Activated naive CD8-positive, alpha-beta T cell treated with anti-CD3 and anti-CD28 coated beads, Interleukin-2, amount 50 U/mL, for 24 hours (primary cell): ENCODE data around the gene INAVA.

Experiments used
- ATAC-seq: fragments of 150-1000 bp; cut with Tn5 transposase; one replicate; pipeline ENCODE4 v1.10.0; 2021
- DNase-seq: peaks from one replicate; pipeline ENCODE4 v3.0.0; 2021
- H3K27ac Mint-ChIP-seq: one replicate; pipeline ENCODE4 v1.8.0; 2021; ENCODE audit warnings: mild to moderate bottlenecking, mixed read lengths
- H3K27me3 Mint-ChIP-seq: one replicate; pipeline ENCODE4 v1.8.0; 2021; ENCODE audit warnings: mixed read lengths
- H3K36me3 Mint-ChIP-seq: one replicate; pipeline ENCODE4 v1.8.0; 2021; ENCODE audit warnings: low read depth, mixed read lengths
- H3K4me1 Mint-ChIP-seq: one replicate; pipeline ENCODE4 v1.8.0; 2021; ENCODE audit warnings: mixed read lengths
- H3K4me3 Mint-ChIP-seq: one replicate; pipeline ENCODE4 v1.8.0; 2021; ENCODE audit warnings: mild to moderate bottlenecking, moderate library complexity, mixed read lengths
- H3K9me3 Mint-ChIP-seq: one replicate; pipeline ENCODE4 v1.8.0; 2021; ENCODE audit warnings: mixed read lengths

INAVA gene, protein sequence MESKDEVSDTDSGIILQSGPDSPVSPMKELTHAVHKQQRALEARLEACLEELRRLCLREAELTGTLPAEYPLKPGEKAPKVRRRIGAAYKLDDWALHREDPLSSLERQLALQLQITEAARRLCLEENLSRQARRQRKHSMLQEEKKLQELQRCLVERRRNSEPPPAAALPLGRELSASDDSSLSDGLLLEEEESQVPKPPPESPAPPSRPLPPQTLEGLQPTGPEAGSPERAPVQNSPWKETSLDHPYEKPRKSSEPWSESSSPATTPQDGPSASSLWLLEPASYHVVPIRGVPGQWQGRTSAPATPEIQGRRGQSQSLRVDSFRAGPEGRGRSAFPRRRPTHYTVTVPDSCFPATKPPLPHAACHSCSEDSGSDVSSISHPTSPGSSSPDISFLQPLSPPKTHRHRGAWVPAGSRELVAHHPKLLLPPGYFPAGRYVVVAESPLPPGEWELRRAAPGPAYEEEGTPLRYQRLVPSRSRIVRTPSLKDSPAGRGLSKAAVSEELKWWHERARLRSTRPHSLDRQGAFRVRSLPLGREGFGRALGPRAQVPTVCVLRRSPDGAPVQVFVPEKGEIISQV

GRCh38 chr1:200894712-200895442 is at the start of gene INAVA:
TSS of gene INAVA (plus strand) at chr1:200894900. CDS start at chr1:200898401, 3,501 bp downstream.
- H3K27me3 Mint-ChIP-seq, result peaks cover 49% of the 10 kb centered on the region
- H3K36me3 Mint-ChIP-seq, result no peaks in the 10 kb centered on the region
- no peak for ATAC-seq
- DNase-seq, result no peak
- no peak within 1 kb of the TSS for H3K27ac Mint-ChIP-seq
- no peak within 1 kb of the TSS for H3K4me3 Mint-ChIP-seq
- no peaks in the 10 kb centered on the region for H3K9me3 Mint-ChIP-seq
- H3K4me1 Mint-ChIP-seq, result peaks cover 22% of the 10 kb centered on the region

DNA sequence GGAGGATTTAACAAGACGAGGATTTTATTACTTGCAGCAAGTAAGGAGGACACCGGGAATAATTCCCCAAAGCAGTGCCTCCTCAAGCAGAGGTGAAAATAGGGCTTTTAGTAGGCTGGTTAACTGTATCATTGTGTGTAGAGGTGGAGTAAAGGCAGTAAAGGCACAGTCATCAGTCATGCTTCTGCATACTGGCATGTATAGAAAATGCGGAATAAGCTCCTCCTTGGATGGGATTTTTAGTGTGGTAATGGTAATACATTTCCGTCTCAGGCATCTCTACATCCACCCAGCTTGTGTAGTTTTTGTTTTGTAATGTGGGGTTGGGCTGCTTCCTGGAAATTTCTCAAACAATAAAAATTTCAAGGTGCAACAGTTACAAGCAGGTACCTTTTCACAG is 49.3 kb upstream of the INAVA start:
- no peaks in the 10 kb centered on the region for H3K4me1 Mint-ChIP-seq
- no peaks in the 10 kb centered on the region for H3K9me3 Mint-ChIP-seq

DNA sequence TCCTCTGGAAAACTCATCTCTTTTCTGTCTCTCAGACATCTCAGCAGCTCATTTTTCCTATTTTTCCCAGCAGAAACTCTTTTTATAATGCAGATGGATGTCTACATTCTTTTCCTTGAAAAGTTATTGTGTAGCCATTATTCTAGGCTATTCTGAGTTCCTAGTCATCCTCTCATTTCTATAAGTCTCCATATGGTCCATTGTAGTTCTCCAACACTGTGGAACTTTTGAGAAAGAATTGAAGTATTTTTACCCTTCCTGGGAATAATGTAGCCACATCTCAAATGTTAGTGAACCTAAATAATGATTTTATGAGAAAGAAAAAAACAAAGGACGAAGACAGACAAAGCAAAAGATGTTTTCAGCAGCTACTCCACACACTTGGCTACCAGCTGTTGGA is 48.3 kb upstream of the INAVA start:
- Mint-ChIP-seq H3K9me3 (no peaks in the 10 kb centered on the region), H3K27me3 (no peaks in the 10 kb centered on the region), H3K27ac (no peak overlapping the region), H3K4me1 (no peaks in the 10 kb centered on the region), H3K36me3 (peaks cover 5% of the 10 kb centered on the region), H3K4me3 (no peak overlapping the region)
- ATAC-seq, result no peak
- DNase-seq, result no peak

More for the DNA sequence above, 49.3 kb upstream of the INAVA start:
- ATAC-seq (no peak), DNase-seq (no peak)
- H3K4me3 Mint-ChIP-seq, result no peak overlapping the region
- H3K27ac Mint-ChIP-seq, result no peak overlapping the region
- H3K36me3 Mint-ChIP-seq, result peaks cover 5% of the 10 kb centered on the region
- H3K27me3 Mint-ChIP-seq, result no peaks in the 10 kb centered on the region

DNA sequence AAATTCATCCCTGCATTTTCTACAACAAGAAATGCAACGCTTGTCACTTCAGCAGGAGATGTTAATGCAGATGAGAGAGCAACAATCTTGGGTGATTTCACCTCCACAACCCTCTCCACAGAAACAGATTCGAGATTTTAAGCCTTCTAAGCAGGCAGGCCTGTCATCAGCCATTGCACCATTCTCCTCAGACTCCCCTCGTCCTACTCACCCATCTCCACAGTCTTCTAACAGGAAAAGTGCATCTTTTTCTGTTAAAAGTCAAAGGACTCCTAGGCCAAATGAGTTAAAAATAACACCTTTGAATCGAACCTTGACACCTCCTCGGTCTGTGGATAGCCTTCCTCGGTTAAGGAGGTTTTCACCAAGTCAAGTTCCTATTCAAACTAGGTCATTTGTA is 45.3 kb upstream of the INAVA start:
- no peak for DNase-seq
- H3K27me3 Mint-ChIP-seq, result no peaks in the 10 kb centered on the region
- no peaks in the 10 kb centered on the region for H3K9me3 Mint-ChIP-seq
- no peak for ATAC-seq
- peaks cover 9% of the 10 kb centered on the region for H3K36me3 Mint-ChIP-seq
- no peak overlapping the region for H3K27ac Mint-ChIP-seq
- H3K4me1 Mint-ChIP-seq, result no peaks in the 10 kb centered on the region
- H3K4me3 Mint-ChIP-seq, result no peak overlapping the region

DNA sequence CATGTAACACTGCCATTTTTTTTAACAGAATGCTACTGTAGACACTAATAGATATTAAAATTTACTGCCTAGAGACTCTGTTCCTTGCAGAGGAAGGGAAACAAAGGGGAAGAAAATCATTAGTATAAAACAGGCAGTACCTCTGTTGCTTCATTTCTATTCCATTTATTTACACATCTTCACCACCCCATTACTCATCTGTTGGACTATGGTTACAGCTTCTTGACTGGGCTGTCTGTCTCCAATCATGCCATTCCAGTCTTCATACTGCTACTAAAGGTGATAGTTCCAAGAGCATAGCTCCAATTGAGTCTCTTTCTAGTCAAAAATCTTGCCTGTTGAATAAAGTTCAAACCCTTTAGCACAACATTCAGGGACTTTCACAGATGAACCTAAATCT is 44.1 kb upstream of the INAVA start:
- no peak for ATAC-seq

DNA sequence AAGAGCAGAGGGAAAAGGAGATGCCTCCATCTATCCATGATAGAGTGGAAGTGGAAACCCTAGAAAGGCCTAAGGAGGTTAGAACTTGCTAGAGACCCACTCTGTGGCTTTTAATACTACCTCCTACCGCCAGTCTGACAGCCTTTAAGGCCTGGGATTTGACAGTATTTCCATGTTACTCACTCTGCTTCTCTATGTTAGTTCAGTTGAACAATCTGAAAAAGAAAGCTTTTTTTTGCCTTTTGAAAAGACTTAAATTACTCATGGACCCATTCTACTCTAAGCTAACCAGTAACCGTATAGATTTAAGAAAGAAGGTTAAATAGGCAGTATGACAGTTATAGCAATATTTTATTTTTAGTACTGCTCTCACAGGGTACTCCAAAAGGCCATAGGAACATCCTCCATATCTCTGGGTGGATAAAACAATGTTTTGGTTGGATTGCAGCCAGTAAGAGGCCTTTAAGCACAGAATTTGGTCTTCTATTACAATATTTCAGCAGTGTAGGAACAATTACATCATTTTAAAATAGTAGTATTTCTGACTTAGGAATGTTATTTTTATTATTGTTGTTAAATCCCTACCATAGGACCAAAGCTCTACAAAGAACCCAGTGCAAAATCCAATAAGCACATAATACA is 37.9 kb upstream of the INAVA start:
- Mint-ChIP-seq H3K27me3 (no peaks in the 10 kb centered on the region), H3K4me1 (peaks cover 5% of the 10 kb centered on the region), H3K27ac (no peak overlapping the region), H3K4me3 (no peak overlapping the region), H3K36me3 (peaks cover 4% of the 10 kb centered on the region), H3K9me3 (no peaks in the 10 kb centered on the region)
- peak; percentile 28 for ATAC-seq
- DNase-seq, result no peak

More for the DNA sequence above, 44.1 kb upstream of the INAVA start:
- Mint-ChIP-seq H3K4me1 (no peaks in the 10 kb centered on the region), H3K27ac (no peak overlapping the region), H3K27me3 (no peaks in the 10 kb centered on the region), H3K9me3 (no peaks in the 10 kb centered on the region), H3K4me3 (no peak overlapping the region), H3K36me3 (peaks cover 9% of the 10 kb centered on the region)
- DNase-seq, result no peak

- Mint-ChIP-seq H3K9me3 (no peaks in the 10 kb centered on the region), H3K36me3 (peaks cover 4% of the 10 kb centered on the region), H3K4me3 (no peak overlapping the region), H3K4me1 (peaks cover 15% of the 10 kb centered on the region), H3K27ac (no peak overlapping the region), H3K27me3 (no peaks in the 10 kb centered on the region)
- ATAC-seq, result no peak
- DNase-seq, result no peak
Measured at GRCh38 chr1:200857804-200858203, 36.9 kb upstream of the INAVA start.

- Mint-ChIP-seq H3K9me3 (no peaks in the 10 kb centered on the region), H3K27me3 (no peaks in the 10 kb centered on the region), H3K4me3 (no peak overlapping the region), H3K27ac (peak overlapping the region; percentile 58), H3K36me3 (no peaks in the 10 kb centered on the region), H3K4me1 (peaks cover 38% of the 10 kb centered on the region)
- ATAC-seq (no peak), DNase-seq (no peak)
Measured at GRCh38 chr1:200861937-200862647, 32.6 kb upstream of the INAVA start.

DNA sequence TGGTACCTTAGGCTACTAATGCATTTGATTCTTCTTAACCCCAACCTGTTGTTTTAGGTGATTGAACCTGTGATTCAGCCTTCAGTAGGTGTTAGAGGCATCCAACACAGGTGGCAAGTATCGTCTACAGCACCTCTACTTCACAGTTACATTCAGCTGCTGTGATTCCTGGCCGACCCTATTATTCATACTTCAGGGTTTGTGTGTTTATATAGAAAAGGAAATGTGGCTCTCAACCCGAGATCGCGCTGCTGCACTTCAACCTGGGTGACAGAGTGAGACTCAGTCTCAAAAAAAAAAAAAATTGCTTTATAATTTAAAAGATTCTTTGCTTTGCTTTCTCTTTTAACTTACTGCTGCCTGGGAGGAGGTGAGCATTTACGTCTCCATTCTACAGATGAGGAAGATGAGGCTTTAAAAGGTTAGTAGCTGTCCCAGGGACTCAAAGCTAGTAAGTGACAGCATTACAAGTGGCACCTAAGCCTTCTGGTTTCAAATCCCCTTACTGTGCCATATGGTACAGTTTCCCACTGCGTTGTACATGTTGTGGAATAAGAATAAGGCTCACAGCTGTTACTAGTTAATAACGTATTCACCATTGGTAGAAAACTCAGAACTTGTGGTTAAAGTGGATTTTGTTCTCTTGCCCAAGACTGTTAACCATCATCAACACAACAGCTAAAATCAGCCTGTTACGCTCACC is 31.8 kb upstream of the INAVA start:
- no peak for DNase-seq
- H3K36me3 Mint-ChIP-seq, result no peaks in the 10 kb centered on the region

DNA sequence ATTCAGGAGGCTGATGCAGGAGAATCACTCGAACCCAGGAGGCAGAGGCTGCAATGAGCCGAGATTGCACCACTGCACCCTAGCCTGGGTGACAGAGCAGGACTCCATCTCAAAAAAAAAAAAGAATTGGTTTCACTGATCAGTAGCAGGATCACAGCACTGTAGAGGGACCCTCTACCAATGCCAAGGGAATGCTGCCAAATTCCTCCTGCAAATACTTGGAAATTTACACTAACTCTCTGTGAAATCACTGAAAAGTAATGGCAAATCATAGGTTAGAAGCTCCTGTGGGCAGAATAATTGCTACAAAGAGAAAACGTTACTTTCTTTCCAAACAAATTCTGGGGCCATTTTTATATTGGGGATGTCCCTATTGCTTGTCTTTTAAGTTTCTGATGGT is 28.6 kb upstream of the INAVA start:
- Mint-ChIP-seq H3K9me3 (no peaks in the 10 kb centered on the region), H3K36me3 (no peaks in the 10 kb centered on the region), H3K4me3 (no peak overlapping the region), H3K27ac (no peak overlapping the region), H3K27me3 (peaks cover 20% of the 10 kb centered on the region), H3K4me1 (peaks cover 54% of the 10 kb centered on the region)
- ATAC-seq (no peak), DNase-seq (no peak)

More for the DNA sequence above, 31.8 kb upstream of the INAVA start:
- peaks cover 6% of the 10 kb centered on the region for H3K27me3 Mint-ChIP-seq
- ATAC-seq, result no peak
- H3K4me1 Mint-ChIP-seq, result peaks cover 44% of the 10 kb centered on the region
- H3K9me3 Mint-ChIP-seq, result no peaks in the 10 kb centered on the region
- H3K4me3 Mint-ChIP-seq, result no peak overlapping the region
- H3K27ac Mint-ChIP-seq, result no peak overlapping the region

- Mint-ChIP-seq H3K4me1 (peaks cover 54% of the 10 kb centered on the region), H3K27me3 (peaks cover 25% of the 10 kb centered on the region), H3K27ac (no peak overlapping the region), H3K9me3 (no peaks in the 10 kb centered on the region), H3K4me3 (no peak overlapping the region), H3K36me3 (no peaks in the 10 kb centered on the region)
- ATAC-seq (peak; percentile 95), DNase-seq (peak; percentile 67)
Measured at GRCh38 chr1:200866521-200866920, 28.2 kb upstream of the INAVA start.

DNA sequence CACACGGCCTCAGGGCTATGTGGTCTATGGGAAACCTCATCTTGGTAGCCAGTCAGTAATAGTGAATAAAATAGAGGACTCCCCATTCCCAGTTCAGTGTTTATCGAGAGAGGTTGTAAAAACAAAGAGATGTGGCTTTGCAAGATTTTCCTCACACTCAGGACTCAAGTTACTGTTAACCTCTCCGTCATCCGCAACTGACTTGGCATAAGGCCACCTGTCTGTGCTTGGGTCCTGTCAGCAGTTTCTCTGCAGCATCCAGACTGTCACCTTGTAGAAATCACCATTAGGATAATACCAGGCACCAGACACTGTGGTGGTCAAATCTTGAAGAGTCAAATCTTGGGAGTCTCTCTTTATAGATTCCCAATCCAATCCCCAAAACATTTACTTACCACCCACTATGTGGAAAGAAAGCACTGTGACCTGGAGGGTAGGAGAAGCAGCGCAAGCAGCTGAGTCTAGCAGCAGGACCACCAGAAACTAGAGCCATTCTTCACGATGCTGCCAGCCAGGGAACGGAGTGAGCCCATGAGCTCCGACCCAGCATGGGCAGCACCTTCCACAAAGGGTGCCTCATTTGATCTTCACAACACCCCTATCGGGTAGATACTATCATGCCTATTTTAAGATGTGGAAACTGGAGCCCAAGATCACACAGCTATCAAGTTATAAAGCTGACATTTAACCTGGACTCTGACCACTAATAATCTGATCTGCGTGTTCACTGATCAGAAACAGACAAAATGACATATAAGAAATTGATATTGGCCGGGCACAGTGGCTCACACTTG is 27.5 kb upstream of the INAVA start:
- ATAC-seq, result no peak
- Mint-ChIP-seq H3K4me3 (no peak overlapping the region), H3K36me3 (no peaks in the 10 kb centered on the region), H3K27me3 (peaks cover 31% of the 10 kb centered on the region), H3K9me3 (no peaks in the 10 kb centered on the region), H3K4me1 (peaks cover 50% of the 10 kb centered on the region), H3K27ac (no peak overlapping the region)
- DNase-seq, result no peak

GRCh38 chr1:200869376-200869752 is 25.3 kb upstream of the INAVA start:
- no peak for DNase-seq
- Mint-ChIP-seq H3K9me3 (no peaks in the 10 kb centered on the region), H3K27ac (no peak overlapping the region), H3K4me3 (no peak overlapping the region), H3K36me3 (no peaks in the 10 kb centered on the region), H3K4me1 (peaks cover 43% of the 10 kb centered on the region), H3K27me3 (peaks cover 44% of the 10 kb centered on the region)
- ATAC-seq, result no peak
